Measurements from ENCODE around the gene EXOC4. TPM values are rescaled to one million over a fixed set of nuclear protein-coding genes. Genes with fewer than 3 reads are reported as not detected.

Gene EXOC4
- total and polyA plus RNA-seq, 2 of the 13 experiments (the other 11 are each of a cell fraction or from before 2014, with no cell fraction given), result 22.5 to 39.0 TPM

DNA sequence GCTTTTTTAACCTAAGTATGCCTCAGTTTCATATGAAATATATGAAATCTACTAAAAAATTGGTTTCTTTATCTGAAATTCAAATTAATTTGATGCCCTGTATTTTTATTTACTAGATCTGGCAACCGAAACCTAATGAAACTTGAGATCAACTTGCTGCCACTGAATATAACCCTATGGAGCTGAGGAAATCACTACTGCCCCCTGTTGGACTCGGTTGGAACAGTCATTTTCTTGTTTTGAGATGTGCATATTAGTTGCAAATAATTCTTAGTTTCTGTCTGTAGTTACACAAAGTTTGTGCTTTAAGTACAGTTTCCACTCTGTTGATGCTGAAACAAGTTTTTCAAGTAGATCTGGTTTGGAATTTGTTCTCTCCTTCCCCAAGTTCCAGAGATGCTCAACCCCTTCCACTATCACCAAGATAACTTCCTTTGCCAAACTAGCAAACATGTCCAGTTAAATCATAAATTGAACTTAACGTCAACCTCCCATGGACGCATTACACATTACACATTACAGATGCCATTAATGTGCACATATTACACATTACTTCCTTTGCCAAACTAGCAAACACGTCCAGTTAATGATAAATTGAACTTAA, 22.2 kb upstream of the EXOC4 start (continued):
- TF ChIP-seq, protein P1, sequence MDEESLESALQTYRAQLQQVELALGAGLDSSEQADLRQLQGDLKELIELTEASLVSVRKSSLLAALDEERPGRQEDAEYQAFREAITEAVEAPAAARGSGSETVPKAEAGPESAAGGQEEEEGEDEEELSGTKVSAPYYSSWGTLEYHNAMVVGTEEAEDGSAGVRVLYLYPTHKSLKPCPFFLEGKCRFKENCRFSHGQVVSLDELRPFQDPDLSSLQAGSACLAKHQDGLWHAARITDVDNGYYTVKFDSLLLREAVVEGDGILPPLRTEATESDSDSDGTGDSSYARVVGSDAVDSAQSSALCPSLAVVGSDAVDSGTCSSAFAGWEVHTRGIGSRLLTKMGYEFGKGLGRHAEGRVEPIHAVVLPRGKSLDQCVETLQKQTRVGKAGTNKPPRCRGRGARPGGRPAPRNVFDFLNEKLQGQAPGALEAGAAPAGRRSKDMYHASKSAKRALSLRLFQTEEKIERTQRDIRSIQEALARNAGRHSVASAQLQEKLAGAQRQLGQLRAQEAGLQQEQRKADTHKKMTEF (CRISPR knock-in tag; IDR thresholded peaks at IDR 0.05), result no peak
- no peak for TF ChIP-seq SAFB2 (CRISPR knock-in tag; IDR thresholded peaks at IDR 0.05; ENCODE audit: borderline replicate concordance, low read depth)

DNA sequence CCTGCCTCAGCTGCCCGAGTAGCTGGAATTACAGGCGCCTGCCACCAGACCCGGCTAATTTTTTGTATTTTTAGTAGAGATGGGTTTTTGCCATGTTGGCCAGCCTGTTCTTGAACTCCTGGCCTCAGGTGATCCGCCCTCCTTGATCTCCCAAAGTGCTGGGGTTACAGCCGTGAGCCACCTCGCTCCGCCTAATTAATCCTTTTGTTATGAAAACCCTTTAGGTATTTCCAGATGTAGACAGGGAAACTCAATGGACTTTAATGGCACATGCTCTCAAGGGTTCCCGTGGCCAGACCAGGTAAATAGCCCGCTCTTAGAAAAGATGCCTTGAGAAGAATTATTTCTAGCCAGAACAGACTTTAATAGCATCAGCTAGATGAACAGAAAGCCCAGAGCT, 19.7 kb upstream of the EXOC4 start:
- Histone ChIP-seq H3K4me2 (ENCODE audit: low read depth, low read length) (no peak overlapping the region), H3K27ac (ENCODE audit: extremely low read length, insufficient read depth, low read length) (no peak overlapping the region), H4K20me1 (ENCODE audit: insufficient read depth, low read length) (no peaks in the 10 kb centered on the region), H3K36me3 (replicated peaks in 1 of 2; ENCODE audit: control insufficient read depth in 1 of 2, insufficient read depth in 2 of 2, low read length in 2 of 2) (no peaks in the 10 kb centered on the region), H3K27me3 (ENCODE audit: control insufficient read depth in 1 of 2, insufficient read depth in 2 of 2, low read length in 2 of 2) (0 out of 5 replicates have a peak, but pooled peaks cover 0 to 2% of the 10 kb centered on the region in 2 experiments), H3K79me2 (ENCODE audit: insufficient read depth, low read length) (no peaks in the 10 kb centered on the region), H3K4me1 (ENCODE audit: insufficient read depth, low read length) (no peaks in the 10 kb centered on the region), H3K9ac (ENCODE audit: insufficient read depth, low read depth, low read length) (no peak overlapping the region), H3K4me3 (replicated peaks in 1 of 3; ENCODE audit: insufficient read depth in 1 of 3, low read depth in 2 of 3, low read length in 3 of 3) (no peak overlapping the region), H3K9me3 (ENCODE audit: low read length) (no peaks in the 10 kb centered on the region), H2AFZ (ENCODE audit: low read length) (no peak overlapping the region)
- no peak for ATAC-seq
- in situ Hi-C loops (cut with HindIII; ENCODE audit: extremely low pct_ligation_motif_present, low pct_unique_long_range_greater_than_20kb) (no loop called here), intact Hi-C loops (cut with micrococcal nuclease; ENCODE audit: unreplicated experiment) (loop anchor here (10.0 kb wide), 2 partner anchors 112 to 518 kb away; no protein-coding TSS in a partner anchor)
- ChIA-PET CTCF (ENCODE audit: low intra/inter-chr PET ratio, low total read pairs) (no interaction called here), POLR2A (no interaction called here)
- DNase-seq (ENCODE audit: low spot score), result no peak
- FAIRE-seq, result no peak
- BruUV-seq (replicated peaks), result no TSS peak
- 47% methylated on average over 9 of the region's 9 CpGs for WGBS (ENCODE audit: low lambda C conversion rate)
- TF ChIP-seq ZKSCAN5 (CRISPR knock-in tag; IDR thresholded peaks at IDR 0.05), result no peak
- TF ChIP-seq CC2D1A (CRISPR knock-in tag; IDR thresholded peaks at IDR 0.05), result no peak
- TF ChIP-seq, protein P2, sequence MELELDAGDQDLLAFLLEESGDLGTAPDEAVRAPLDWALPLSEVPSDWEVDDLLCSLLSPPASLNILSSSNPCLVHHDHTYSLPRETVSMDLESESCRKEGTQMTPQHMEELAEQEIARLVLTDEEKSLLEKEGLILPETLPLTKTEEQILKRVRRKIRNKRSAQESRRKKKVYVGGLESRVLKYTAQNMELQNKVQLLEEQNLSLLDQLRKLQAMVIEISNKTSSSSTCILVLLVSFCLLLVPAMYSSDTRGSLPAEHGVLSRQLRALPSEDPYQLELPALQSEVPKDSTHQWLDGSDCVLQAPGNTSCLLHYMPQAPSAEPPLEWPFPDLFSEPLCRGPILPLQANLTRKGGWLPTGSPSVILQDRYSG (CRISPR knock-in tag; IDR thresholded peaks at IDR 0.05), result no peak
- TF ChIP-seq, protein P3, sequence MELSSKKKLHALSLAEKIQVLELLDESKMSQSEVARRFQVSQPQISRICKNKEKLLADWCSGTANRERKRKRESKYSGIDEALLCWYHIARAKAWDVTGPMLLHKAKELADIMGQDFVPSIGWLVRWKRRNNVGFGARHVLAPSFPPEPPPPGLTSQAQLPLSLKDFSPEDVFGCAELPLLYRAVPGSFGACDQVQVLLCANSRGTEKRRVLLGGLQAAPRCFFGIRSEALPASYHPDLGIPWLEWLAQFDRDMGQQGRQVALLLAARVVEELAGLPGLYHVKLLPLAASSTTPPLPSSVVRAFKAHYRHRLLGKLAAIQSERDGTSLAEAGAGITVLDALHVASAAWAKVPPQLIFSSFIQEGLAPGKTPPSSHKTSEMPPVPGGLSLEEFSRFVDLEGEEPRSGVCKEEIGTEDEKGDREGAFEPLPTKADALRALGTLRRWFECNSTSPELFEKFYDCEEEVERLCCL (CRISPR knock-in tag; IDR thresholded peaks at IDR 0.05; ENCODE audit: borderline replicate concordance), result no peak
- no peak for TF ChIP-seq NCOA2 (CRISPR knock-in tag; IDR thresholded peaks at IDR 0.05)
- no peak for TF ChIP-seq SOX6 (IDR thresholded peaks at IDR 0.05)
- no peak for TF ChIP-seq SOX6 (CRISPR knock-in tag; IDR thresholded peaks at IDR 0.05)
- no peak for TF ChIP-seq PHF5A (CRISPR knock-in tag; IDR thresholded peaks at IDR 0.05; ENCODE audit: low read depth, unreplicated experiment)
- TF ChIP-seq, protein P4, sequence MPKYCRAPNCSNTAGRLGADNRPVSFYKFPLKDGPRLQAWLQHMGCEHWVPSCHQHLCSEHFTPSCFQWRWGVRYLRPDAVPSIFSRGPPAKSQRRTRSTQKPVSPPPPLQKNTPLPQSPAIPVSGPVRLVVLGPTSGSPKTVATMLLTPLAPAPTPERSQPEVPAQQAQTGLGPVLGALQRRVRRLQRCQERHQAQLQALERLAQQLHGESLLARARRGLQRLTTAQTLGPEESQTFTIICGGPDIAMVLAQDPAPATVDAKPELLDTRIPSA (CRISPR knock-in tag; IDR thresholded peaks at IDR 0.05; ENCODE audit: borderline replicate concordance), result no peak
- TF ChIP-seq CBFB (CRISPR knock-in tag; IDR thresholded peaks at IDR 0.05), result no peak
- no peak for TF ChIP-seq ATF7-NPFF (CRISPR knock-in tag; IDR thresholded peaks at IDR 0.05; ENCODE audit: low read depth)
- TF ChIP-seq PHF20 (CRISPR knock-in tag; IDR thresholded peaks at IDR 0.05), result no peak
- TF ChIP-seq ZNF629 (CRISPR knock-in tag; conservative IDR thresholded peaks at IDR 0.05), result no peak
- no peak for TF ChIP-seq HOXA7 (CRISPR knock-in tag; IDR thresholded peaks at IDR 0.05)
- TF ChIP-seq, protein P5, sequence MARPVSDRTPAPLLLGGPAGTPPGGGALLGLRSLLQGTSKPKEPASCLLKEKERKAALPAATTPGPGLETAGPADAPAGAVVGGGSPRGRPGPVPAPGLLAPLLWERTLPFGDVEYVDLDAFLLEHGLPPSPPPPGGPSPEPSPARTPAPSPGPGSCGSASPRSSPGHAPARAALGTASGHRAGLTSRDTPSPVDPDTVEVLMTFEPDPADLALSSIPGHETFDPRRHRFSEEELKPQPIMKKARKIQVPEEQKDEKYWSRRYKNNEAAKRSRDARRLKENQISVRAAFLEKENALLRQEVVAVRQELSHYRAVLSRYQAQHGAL (CRISPR knock-in tag; IDR thresholded peaks at IDR 0.05; ENCODE audit: not compliant biosample characterization), result no peak
- TF ChIP-seq ZMYM4 (CRISPR knock-in tag; IDR thresholded peaks at IDR 0.05), result no peak
- no peak for TF ChIP-seq ZNF367 (CRISPR knock-in tag; IDR thresholded peaks at IDR 0.05; ENCODE audit: borderline replicate concordance)
- no peak for TF ChIP-seq ZNF234 (CRISPR knock-in tag; conservative IDR thresholded peaks at IDR 0.05)

Data from HepG2 (cell line).